Type B pancreatic cell (in vitro differentiated cells): ENCODE results near the gene C2CD4C. TPM values are rescaled to one million over a fixed set of nuclear protein-coding genes. Genes with fewer than 3 reads are reported as not detected.
"Not testable (repeated sequence)": the region's sequence is repeated elsewhere in the genome, so short reads cannot be mapped to it uniquely, and the experiment has no call there.

Experiments used
- DNase-seq: peaks from one replicate; pipeline ENCODE4 v3.0.0; 2021; ENCODE audit warnings: mixed read lengths; ENCODE audit not compliant: unreplicated experiment; ENCODE audit errors: extremely low spot score
- H3K27ac Mint-ChIP-seq: 2 replicates; pipeline ENCODE4 v1.8.0; 2021; ENCODE audit warnings: mild to moderate bottlenecking, mixed read lengths
- H3K27me3 Mint-ChIP-seq: 2 replicates; pipeline ENCODE4 v1.8.0; 2021; ENCODE audit warnings: mixed read lengths
- H3K36me3 Mint-ChIP-seq: 2 replicates; pipeline ENCODE4 v1.8.0; 2021; ENCODE audit warnings: mixed read lengths
- H3K4me1 Mint-ChIP-seq: one replicate; pipeline ENCODE4 v1.8.0; 2021; ENCODE audit warnings: mixed read lengths; ENCODE audit not compliant: unreplicated experiment
- H3K4me3 Mint-ChIP-seq: 2 replicates; pipeline ENCODE4 v1.8.0; 2021; ENCODE audit warnings: mild to moderate bottlenecking, mixed read lengths
- H3K9me3 Mint-ChIP-seq: 2 replicates; pipeline ENCODE4 v1.8.0; 2021; ENCODE audit warnings: mixed read lengths
- total RNA-seq: library from RNA; stranded (reverse); gene quantifications from 2 replicates; pipeline ENCODE4 v1.2.1, GENCODE V29; 2021; ENCODE audit warnings: low replicate concordance
- TF ChIP-seq, protein P1 (sequence below): fragments of 200-600 bp; sonication (generic); conservative IDR thresholded peaks from 2 replicates; pipeline ENCODE4 v1.5.0; 2021; ENCODE audit warnings: antibody characterized with exemption, mild to moderate bottlenecking

C2CD4C gene
- total RNA-seq, 1 donor from 2014 or later = 6.0 TPM

DNA sequence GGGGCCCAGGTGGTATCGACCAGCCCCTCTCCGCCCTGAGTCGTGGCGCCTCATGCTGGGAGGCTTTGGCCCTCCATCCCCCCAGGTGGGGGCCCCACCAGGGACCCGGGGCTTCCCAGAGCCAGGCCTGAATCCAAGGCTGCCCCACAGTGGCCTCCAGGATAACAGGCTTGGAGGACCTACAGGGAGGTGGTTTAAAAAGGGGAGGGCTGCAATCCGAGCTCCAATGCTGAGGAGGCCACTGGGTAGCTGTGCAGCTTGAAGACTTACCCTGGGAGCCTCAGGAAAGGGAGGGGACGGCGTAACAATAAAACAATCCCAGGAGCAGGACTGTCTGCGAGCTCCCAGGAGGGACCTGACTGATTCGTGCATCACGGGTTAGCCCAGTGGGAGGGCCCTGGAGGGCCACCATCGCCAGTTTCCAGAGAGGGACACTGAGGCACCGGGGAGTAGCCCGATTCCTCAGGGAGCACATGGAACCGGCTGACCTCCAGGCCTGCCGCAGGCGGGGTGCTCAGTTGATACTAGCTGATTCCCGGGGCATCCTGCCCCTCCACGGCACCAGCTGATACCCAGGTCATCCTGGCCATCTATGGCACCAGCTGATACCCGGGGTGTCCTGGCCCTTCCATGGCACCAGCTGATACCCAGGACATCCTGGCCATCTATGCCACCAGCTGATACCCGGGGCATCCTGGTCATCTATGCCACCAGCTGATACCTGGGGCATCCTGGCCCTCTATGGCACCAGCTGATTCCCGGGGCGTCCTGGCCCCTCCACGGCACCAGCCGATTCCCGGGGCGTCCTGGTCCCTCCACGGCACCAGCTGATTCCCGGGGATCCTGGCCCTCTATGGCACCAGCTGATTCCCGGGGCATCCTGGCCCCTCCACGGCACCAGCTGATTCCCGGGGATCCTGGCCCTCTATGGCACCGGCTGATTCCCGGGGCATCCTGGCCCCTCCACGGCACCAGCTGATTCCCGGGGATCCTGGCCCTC, 3.7 kb upstream of the C2CD4C start:
- H3K27me3 Mint-ChIP-seq = peaks cover 7% of the 10 kb centered on the region
- peaks cover 10% of the 10 kb centered on the region for H3K4me1 Mint-ChIP-seq
- H3K36me3 Mint-ChIP-seq = no peaks in the 10 kb centered on the region
- H3K27ac Mint-ChIP-seq = no peak overlapping the region
- no peak for DNase-seq
- TF ChIP-seq, protein P1, sequence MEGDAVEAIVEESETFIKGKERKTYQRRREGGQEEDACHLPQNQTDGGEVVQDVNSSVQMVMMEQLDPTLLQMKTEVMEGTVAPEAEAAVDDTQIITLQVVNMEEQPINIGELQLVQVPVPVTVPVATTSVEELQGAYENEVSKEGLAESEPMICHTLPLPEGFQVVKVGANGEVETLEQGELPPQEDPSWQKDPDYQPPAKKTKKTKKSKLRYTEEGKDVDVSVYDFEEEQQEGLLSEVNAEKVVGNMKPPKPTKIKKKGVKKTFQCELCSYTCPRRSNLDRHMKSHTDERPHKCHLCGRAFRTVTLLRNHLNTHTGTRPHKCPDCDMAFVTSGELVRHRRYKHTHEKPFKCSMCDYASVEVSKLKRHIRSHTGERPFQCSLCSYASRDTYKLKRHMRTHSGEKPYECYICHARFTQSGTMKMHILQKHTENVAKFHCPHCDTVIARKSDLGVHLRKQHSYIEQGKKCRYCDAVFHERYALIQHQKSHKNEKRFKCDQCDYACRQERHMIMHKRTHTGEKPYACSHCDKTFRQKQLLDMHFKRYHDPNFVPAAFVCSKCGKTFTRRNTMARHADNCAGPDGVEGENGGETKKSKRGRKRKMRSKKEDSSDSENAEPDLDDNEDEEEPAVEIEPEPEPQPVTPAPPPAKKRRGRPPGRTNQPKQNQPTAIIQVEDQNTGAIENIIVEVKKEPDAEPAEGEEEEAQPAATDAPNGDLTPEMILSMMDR = no peak
- H3K4me3 Mint-ChIP-seq = no peak overlapping the region
- H3K9me3 Mint-ChIP-seq = no peaks in the 10 kb centered on the region

DNA sequence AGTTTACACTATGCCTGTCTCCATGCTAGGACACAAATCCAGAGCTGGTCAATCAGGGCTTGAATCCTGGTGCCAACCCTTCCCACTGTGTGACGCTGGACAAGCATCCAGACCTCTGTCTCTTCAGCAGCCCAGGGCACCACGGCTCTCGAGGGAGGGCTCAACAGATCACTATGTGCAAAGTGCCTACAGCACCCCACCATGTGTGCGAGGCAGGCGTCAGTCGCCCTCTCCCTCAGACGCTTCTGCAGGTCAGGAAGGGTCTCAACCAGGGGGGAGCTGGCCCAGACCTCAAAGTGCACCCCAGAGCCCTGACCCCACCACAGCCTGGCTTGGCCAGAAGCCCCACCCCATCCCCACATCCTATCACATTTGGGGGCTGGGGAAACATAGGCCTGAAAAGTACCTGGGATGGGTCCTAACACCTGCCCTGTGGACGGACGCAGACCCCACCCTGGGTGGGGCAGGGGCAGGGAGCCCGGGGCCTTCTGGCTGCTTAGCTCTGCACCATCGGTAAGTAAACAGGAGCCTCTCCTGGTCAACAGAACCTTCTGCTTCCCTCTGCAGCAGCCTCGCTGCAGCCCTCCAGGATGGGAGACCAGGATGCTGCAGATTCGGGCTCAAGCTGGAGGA, 2.9 kb upstream of the C2CD4C start:
- H3K9me3 Mint-ChIP-seq = no peaks in the 10 kb centered on the region
- TF ChIP-seq, protein P1 = no peak
- H3K4me1 Mint-ChIP-seq = peaks cover 6% of the 10 kb centered on the region
- DNase-seq = no peak
- peaks cover 7% of the 10 kb centered on the region for H3K27me3 Mint-ChIP-seq
- H3K4me3 Mint-ChIP-seq = peak overlapping the region; percentile 65
- H3K36me3 Mint-ChIP-seq = no peaks in the 10 kb centered on the region
- H3K27ac Mint-ChIP-seq = no peak overlapping the region

DNA sequence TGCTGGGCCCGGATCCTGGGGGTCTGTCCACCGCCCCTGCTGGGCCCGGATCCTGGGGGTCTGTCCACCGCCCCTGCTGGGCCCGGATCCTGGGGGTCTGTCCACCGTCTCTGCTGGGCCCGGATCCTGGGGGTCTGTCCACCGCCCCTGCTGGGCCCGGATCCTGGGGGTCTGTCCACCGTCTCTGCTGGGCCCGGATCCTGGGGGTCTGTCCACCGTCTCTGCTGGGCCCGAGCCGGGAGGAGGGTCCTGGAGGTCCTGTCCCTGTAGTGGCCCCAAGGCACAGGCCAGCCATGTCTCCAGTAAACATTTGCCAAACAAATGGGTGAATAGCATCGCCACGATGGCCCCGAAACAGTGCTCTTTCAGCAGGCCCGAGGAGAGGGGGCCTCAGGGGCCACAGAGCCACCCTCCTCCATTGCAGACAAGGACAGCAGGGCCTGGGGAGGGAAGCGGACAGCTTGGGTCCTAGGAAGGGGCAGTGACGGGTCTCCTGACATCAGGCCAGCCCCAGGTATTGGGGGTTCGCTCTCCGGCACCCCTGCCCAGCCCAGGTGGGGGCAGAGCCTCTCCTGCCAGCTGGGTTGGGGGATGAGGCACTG, 2.3 kb upstream of the C2CD4C start:
- H3K27ac Mint-ChIP-seq, H3K27me3 Mint-ChIP-seq, DNase-seq: not testable (repeated sequence)

DNA sequence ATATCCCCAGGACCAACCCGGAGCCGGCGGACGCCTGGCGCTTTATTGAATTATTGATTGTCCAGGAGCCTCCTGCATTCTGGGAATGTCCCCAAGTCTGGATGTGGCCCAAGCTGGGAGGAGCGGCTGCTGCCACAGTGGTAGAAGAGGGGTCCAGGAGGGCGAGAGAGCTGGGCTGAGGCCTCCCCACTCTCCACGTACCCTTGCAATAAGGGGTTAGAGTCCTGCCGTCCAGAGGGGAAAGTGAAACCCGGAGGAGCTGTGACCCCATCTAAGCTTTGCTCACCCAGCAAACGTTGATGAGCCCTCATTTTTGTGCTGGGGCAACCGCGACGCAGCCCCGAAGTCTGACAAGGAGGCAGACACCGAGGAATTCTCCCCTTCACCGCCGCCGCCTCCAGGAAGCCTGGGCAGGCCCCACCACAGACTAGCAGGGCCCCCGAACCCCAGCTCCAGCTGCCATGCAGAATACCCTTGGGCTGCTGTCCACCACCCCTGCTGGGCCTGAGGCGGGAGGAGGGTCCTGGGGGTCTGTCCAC, 1.4 kb upstream of the C2CD4C start:
- Mint-ChIP-seq H3K36me3 (no peaks in the 10 kb centered on the region), H3K27me3 (peaks cover 7% of the 10 kb centered on the region), H3K4me3 (peak overlapping the region; percentile 36), H3K4me1 (peaks cover 6% of the 10 kb centered on the region), H3K9me3 (no peaks in the 10 kb centered on the region), H3K27ac (no peak overlapping the region)
- no peak for DNase-seq
- TF ChIP-seq, protein P1 = no peak

More for the DNA sequence above, 2.3 kb upstream of the C2CD4C start:
- not testable (repeated sequence) for H3K36me3 Mint-ChIP-seq, H3K4me1 Mint-ChIP-seq, H3K9me3 Mint-ChIP-seq
- H3K4me3 Mint-ChIP-seq = peak overlapping the region; percentile 65

DNA sequence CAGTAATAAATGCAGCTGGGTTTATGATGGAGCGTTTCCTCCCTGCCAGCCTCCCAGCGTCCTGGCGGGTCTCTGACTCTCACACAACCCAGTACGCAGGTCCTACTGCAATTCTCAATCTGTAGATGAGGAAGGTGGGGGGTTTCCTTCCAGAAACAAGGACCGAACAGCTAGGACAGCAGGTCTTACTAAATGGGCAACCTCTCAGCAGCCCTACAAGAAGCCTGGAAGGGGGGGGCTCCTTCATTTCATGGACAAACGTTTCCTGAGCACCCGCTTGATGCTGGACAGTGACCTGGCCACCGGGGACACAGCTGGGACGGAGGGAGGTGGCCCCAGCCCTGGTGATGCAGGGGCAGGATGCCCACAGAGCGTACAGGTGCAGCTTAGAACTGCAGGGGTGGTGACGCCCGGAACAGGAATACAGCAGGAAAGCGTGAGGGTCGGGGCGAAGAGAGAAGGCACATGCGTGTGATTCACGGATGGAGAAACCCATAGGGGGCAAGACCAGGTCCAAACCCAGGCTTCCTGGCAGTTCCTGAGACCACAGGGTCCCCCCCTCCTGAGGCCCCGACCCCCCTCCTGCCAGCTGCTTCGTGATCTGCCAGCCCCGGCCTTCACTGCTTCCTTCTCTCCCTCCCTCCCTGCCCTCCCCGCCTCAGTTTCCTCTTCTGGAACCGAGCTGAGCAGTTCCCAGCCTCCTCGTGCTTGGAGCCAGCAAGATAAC, 732 bp upstream of the C2CD4C start:
- no peaks in the 10 kb centered on the region for H3K9me3 Mint-ChIP-seq
- peaks cover 9% of the 10 kb centered on the region for H3K4me1 Mint-ChIP-seq
- no peak for DNase-seq
- H3K4me3 Mint-ChIP-seq = peak overlapping the region; percentile 93
- TF ChIP-seq, protein P1 = no peak
- H3K27ac Mint-ChIP-seq = peak overlapping the region; percentile 58
- no peaks in the 10 kb centered on the region for H3K36me3 Mint-ChIP-seq
- H3K27me3 Mint-ChIP-seq = peaks cover 7% of the 10 kb centered on the region
